GM19023 (cell line): ENCODE measurements around the gene GPR3.
"Not testable (repeated sequence)": the region's sequence is repeated elsewhere in the genome, so short reads cannot be mapped to it uniquely, and the experiment has no call there.

Source experiments
- ATAC-seq: cut with Tn5 transposase; IDR thresholded peaks from one replicate; pipeline ENCODE4 v1.9.1; 2021; ENCODE audit warnings: mild to moderate bottlenecking, moderate library complexity; ENCODE audit not compliant: unreplicated experiment

GPR3 gene

GRCh38 chr1:27398405-27399149, 6.2 kb downstream of the GPR3 start:
- ATAC-seq = no peak

- ATAC-seq = no peak
Measured at GRCh38 chr1:27399251-27400025, 7.0 kb downstream of the GPR3 start.

GRCh38 chr1:27400082-27400962, 7.9 kb downstream of the GPR3 start:
- ATAC-seq = no peak

GRCh38 chr1:27400963-27401341, 8.5 kb downstream of the GPR3 start:
- ATAC-seq = no peak

GRCh38 chr1:27402349-27402754, 9.9 kb downstream of the GPR3 start:
- ATAC-seq = no peak

GRCh38 chr1:27403065-27403726, 10.8 kb downstream of the GPR3 start:
- ATAC-seq = no peak

- no peak for ATAC-seq
Measured at GRCh38 chr1:27403931-27404330, 11.5 kb downstream of the GPR3 start.

GRCh38 chr1:27405074-27405473, 12.7 kb downstream of the GPR3 start:
- ATAC-seq = no peak

- not testable (repeated sequence) for ATAC-seq
Measured at GRCh38 chr1:27405598-27406361, 13.4 kb downstream of the GPR3 start.

GRCh38 chr1:27406362-27406680, 13.9 kb downstream of the GPR3 start:
- ATAC-seq = no peak

GRCh38 chr1:27406791-27407190, 14.4 kb downstream of the GPR3 start:
- ATAC-seq = not testable (repeated sequence)

- no peak for ATAC-seq
Measured at GRCh38 chr1:27408151-27408550, 15.7 kb downstream of the GPR3 start.

- no peak for ATAC-seq
Measured at GRCh38 chr1:27409669-27410068, 17.2 kb downstream of the GPR3 start.

- no peak for ATAC-seq
Measured at GRCh38 chr1:27410709-27411108, 18.3 kb downstream of the GPR3 start.

GRCh38 chr1:27412502-27412901, 20.1 kb downstream of the GPR3 start:
- no peak for ATAC-seq

- no peak for ATAC-seq
Measured at GRCh38 chr1:27413004-27413403, 20.6 kb downstream of the GPR3 start.

- ATAC-seq = no peak
Measured at GRCh38 chr1:27414091-27414490, 21.7 kb downstream of the GPR3 start.

- ATAC-seq = no peak
Measured at GRCh38 chr1:27416387-27417111, 24.1 kb downstream of the GPR3 start.

GRCh38 chr1:27417713-27418112, 25.3 kb downstream of the GPR3 start:
- no peak for ATAC-seq
